ENCODE measurements around the gene C6orf120. TPM values are rescaled to one million over a fixed set of nuclear protein-coding genes. Genes with fewer than 3 reads are reported as not detected.

Gene C6orf120
- total RNA-seq, 1 experiment from 2014 or later: 18.6 TPM

DNA sequence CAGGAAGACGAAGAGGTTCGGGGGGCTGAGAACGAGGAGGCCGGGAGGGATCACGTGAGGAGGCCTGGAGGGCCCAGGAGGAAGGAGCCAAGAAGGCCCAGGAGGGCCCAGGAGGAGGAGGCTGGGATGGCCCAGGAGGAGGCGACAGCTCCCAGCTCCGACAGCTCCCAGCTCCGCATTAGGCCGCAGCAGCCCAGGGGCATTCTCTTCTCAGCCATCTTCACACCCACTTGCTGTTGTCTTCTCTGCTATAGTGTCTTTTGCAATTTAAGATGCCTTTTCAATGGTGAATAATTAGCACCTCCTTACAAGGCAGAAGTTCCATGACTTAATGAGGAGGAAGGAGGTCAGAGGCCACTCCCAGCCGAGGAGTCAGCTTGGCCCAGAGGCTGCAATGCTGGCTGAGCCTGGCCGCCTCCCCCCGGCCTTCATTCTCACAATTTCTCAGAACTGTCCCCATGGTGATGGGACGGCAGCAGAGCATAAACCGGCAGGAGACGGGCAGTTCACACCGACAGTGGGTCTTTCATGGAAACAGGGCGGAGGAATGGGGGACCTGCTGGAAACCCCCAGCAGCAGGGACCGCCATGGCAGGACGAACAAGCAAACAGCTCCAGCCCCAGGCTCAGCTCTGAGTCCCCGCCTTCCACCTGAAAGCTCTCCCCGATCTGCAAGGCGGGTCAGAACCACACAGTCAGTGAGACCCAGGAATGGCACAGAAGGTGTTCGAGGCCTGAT, 45.2 kb upstream of the C6orf120 start:
- H3K27ac ChIP-seq (ENCODE audit: low read length): no peak overlapping the region
- no peaks in the 10 kb centered on the region for H4K20me1 ChIP-seq (ENCODE audit: low read length)
- no peaks in the 10 kb centered on the region for H3K9me2 ChIP-seq (replicated peaks; ENCODE audit: low read length)
- DNase-seq (no peak), ATAC-seq (no peak)
- intact Hi-C loops (cut with micrococcal nuclease): loop anchor here (5.0 kb wide), 1 partner anchor 759 kb away; no protein-coding TSS in a partner anchor
- POLR2A ChIA-PET (ENCODE audit: unreplicated experiment): no interaction called here
- CTCF ChIA-PET: no interaction called here
- H3K4me2 ChIP-seq (ENCODE audit: low read length): no peak overlapping the region
- no peak overlapping the region for H2AFZ ChIP-seq (ENCODE audit: low read length)
- H3K36me3 ChIP-seq (ENCODE audit: low read depth, low read length): no peaks in the 10 kb centered on the region
- H3K79me2 ChIP-seq (ENCODE audit: low read length): no peaks in the 10 kb centered on the region
- no peaks in the 10 kb centered on the region for H3K9me3 ChIP-seq (ENCODE audit: low read length)
- no peak overlapping the region for H3K9ac ChIP-seq (ENCODE audit: low read length)
- H3K4me1 ChIP-seq (ENCODE audit: insufficient read depth, low read length): peaks cover 6% of the 10 kb centered on the region; the same call in 1 of the 2 replicates
- TF ChIP-seq, protein P1, sequence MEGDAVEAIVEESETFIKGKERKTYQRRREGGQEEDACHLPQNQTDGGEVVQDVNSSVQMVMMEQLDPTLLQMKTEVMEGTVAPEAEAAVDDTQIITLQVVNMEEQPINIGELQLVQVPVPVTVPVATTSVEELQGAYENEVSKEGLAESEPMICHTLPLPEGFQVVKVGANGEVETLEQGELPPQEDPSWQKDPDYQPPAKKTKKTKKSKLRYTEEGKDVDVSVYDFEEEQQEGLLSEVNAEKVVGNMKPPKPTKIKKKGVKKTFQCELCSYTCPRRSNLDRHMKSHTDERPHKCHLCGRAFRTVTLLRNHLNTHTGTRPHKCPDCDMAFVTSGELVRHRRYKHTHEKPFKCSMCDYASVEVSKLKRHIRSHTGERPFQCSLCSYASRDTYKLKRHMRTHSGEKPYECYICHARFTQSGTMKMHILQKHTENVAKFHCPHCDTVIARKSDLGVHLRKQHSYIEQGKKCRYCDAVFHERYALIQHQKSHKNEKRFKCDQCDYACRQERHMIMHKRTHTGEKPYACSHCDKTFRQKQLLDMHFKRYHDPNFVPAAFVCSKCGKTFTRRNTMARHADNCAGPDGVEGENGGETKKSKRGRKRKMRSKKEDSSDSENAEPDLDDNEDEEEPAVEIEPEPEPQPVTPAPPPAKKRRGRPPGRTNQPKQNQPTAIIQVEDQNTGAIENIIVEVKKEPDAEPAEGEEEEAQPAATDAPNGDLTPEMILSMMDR (conservative IDR thresholded peaks at IDR 0.05; ENCODE audit: low read depth, low read length): no peak
- TF ChIP-seq EZH2 (IDR thresholded peaks at IDR 0.05; ENCODE audit: low read length, unreplicated experiment) (no peak), EZH2phosphoT487 (IDR thresholded peaks at IDR 0.05; ENCODE audit: borderline replicate concordance, low read length) (no peak)
- no peak overlapping the region for H3K4me3 ChIP-seq (ENCODE audit: low read length)
- no peaks in the 10 kb centered on the region for H3F3A ChIP-seq (ENCODE audit: low read length, unreplicated experiment)
- no TSS peak for BruUV-seq (replicated peaks)
- no peaks in the 10 kb centered on the region for H3K27me3 ChIP-seq (ENCODE audit: low read length)

DNA sequence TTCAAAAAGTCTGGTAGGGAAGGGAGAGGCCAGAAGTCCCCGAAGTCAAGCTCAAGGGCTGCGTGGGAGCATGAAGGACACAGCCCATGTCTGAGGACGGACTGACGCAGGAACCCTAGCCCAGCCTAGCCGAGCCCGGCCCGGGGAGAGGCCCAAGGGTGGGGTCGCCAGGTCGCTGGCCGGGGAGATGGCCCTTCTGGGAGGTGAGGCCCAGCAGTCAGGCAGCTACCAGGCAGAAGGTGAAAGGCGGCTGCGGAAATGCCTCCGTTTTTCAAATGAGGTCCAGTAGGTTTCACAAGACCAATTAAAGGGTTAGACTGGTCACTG, 44.7 kb upstream of the C6orf120 start:
- Histone ChIP-seq H3F3A (ENCODE audit: low read length, unreplicated experiment) (no peaks in the 10 kb centered on the region), H4K20me1 (ENCODE audit: low read length) (no peaks in the 10 kb centered on the region), H3K27ac (ENCODE audit: low read length) (no peak overlapping the region), H3K4me1 (ENCODE audit: insufficient read depth, low read length) (peaks cover 6% of the 10 kb centered on the region; the same call in 1 of the 2 replicates), H3K9me2 (replicated peaks; ENCODE audit: low read length) (no peaks in the 10 kb centered on the region), H3K4me3 (ENCODE audit: low read length) (no peak overlapping the region), H2AFZ (ENCODE audit: low read length) (no peak overlapping the region), H3K9ac (ENCODE audit: low read length) (no peak overlapping the region), H3K4me2 (ENCODE audit: low read length) (no peak overlapping the region), H3K36me3 (ENCODE audit: low read depth, low read length) (no peaks in the 10 kb centered on the region), H3K79me2 (ENCODE audit: low read length) (no peaks in the 10 kb centered on the region), H3K27me3 (ENCODE audit: low read length) (no peaks in the 10 kb centered on the region), H3K9me3 (ENCODE audit: low read length) (no peaks in the 10 kb centered on the region)
- no TSS peak for BruUV-seq (replicated peaks)
- ChIA-PET POLR2A (ENCODE audit: unreplicated experiment) (no interaction called here), CTCF (no interaction called here)
- intact Hi-C loops (cut with micrococcal nuclease): loop anchor here (5.0 kb wide), 1 partner anchor 760 kb away; no protein-coding TSS in a partner anchor
- no peak for ATAC-seq
- TF ChIP-seq, protein P1 (conservative IDR thresholded peaks at IDR 0.05; ENCODE audit: low read depth, low read length): no peak
- TF ChIP-seq EZH2 (IDR thresholded peaks at IDR 0.05; ENCODE audit: low read length, unreplicated experiment) (no peak), EZH2phosphoT487 (IDR thresholded peaks at IDR 0.05; ENCODE audit: borderline replicate concordance, low read length) (no peak)
- DNase-seq: no peak

Data from PC-3 (cell line).